RWPE2 (cell line): Measurements from ENCODE around the gene MYD88.

ENCODE experiments used
- ATAC-seq: fragments of 200-7000 bp; cut with Tn5 transposase; 3 replicates; pipeline ENCODE4 v1.9.1; 2021; ENCODE audit warnings: low read depth
- DNase-seq: peaks from one replicate; pipeline ENCODE4 v3.0.0-alpha.2; 2020; ENCODE audit warnings: low spot score
- H3K27ac ChIP-seq: fragments of 450-650 bp; 2 replicates; pipeline ENCODE4 v1.5.1; 2017; ENCODE audit warnings: mild to moderate bottlenecking; ENCODE audit not compliant: poor library complexity, severe bottlenecking
- H3K27me3 ChIP-seq: fragments of 250-450 bp; sonication (Bioruptor Pico); 2 replicates; pipeline ENCODE4 v1.5.1; 2021; ENCODE audit warnings: mild to moderate bottlenecking, moderate library complexity; ENCODE audit not compliant: insufficient read depth, poor library complexity, severe bottlenecking
- H3K36me3 ChIP-seq: fragments of 250-450 bp; sonication (Bioruptor Pico); 2 replicates; pipeline ENCODE4 v1.5.1; 2020; ENCODE audit warnings: low read depth, mild to moderate bottlenecking, moderate library complexity
- H3K4me1 ChIP-seq: fragments of 250-450 bp; sonication (Bioruptor Pico); 2 replicates; pipeline ENCODE4 v1.5.1; 2021; ENCODE audit warnings: mild to moderate bottlenecking, moderate library complexity; ENCODE audit not compliant: insufficient read depth, poor library complexity, severe bottlenecking
- H3K4me3 ChIP-seq: fragments of 250-450 bp; sonication (Bioruptor Pico); 2 replicates; pipeline ENCODE4 v1.5.1; 2021; ENCODE audit warnings: mild to moderate bottlenecking, moderate library complexity; ENCODE audit not compliant: severe bottlenecking
- H3K9me3 ChIP-seq: fragments of 250-450 bp; sonication (Bioruptor Pico); 2 replicates; pipeline ENCODE4 v1.5.1; 2021; ENCODE audit warnings: mild to moderate bottlenecking, moderate library complexity; ENCODE audit not compliant: severe bottlenecking
- TF ChIP-seq, protein P1 (sequence below): fragments of 450-650 bp; IDR thresholded peaks from one replicate; pipeline ENCODE4 v1.5.1; 2017; ENCODE audit warnings: mild to moderate bottlenecking, moderate library complexity; ENCODE audit not compliant: poor library complexity, severe bottlenecking

MYD88 gene

DNA sequence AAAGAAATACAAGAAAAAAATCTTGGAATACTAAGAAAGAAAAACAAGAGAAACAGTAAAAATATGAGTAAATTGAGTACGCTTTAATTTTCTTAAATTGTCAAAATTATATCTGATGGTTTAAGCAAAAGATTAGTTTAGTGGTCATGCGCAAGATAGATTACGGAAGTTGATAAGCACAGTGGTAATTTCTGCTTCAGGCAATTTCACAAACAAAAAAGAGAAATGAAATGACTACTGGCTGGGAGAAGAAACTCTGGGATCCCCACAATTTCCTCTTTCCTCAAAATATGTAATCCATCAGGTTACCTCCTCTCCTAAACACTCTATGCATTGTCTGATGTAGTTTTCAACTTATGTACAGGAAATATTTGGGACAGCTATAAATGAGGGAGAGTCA, 9.0 kb downstream of the MYD88 start:
- Histone ChIP-seq H3K4me1 (peaks cover 15% of the 10 kb centered on the region), H3K27ac (no peak overlapping the region)

DNA sequence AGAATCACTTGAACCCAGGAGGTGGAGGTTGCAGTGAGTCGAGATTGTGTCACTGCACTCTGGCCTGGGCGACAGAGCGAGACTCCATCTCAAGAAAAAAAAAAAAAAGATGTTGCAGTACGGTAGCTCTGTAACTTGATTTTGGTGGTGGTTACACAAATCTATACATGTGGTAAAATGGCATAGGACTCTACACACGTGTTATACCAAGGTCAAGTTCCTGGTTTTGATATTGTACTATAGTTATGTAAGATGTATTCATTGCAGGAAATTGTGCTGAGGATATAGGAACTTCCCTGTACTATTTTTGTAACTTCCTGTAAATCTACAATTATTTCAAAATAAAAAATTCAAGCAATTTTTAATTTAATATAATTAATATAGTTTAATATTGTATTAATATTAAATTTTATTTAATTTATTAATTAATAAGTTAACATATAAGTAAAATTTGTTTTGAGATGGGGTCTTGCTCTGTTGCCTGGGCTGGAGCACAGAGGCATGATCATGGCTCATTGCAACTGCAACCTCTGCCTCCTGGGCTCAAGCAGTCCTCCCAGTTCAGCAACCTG, 9.9 kb downstream of the MYD88 start:
- H3K9me3 ChIP-seq, result no peaks in the 10 kb centered on the region
- DNase-seq (no peak), ATAC-seq (no peak)
- no peaks in the 10 kb centered on the region for H3K36me3 ChIP-seq
- TF ChIP-seq, protein P1, sequence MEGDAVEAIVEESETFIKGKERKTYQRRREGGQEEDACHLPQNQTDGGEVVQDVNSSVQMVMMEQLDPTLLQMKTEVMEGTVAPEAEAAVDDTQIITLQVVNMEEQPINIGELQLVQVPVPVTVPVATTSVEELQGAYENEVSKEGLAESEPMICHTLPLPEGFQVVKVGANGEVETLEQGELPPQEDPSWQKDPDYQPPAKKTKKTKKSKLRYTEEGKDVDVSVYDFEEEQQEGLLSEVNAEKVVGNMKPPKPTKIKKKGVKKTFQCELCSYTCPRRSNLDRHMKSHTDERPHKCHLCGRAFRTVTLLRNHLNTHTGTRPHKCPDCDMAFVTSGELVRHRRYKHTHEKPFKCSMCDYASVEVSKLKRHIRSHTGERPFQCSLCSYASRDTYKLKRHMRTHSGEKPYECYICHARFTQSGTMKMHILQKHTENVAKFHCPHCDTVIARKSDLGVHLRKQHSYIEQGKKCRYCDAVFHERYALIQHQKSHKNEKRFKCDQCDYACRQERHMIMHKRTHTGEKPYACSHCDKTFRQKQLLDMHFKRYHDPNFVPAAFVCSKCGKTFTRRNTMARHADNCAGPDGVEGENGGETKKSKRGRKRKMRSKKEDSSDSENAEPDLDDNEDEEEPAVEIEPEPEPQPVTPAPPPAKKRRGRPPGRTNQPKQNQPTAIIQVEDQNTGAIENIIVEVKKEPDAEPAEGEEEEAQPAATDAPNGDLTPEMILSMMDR, result no peak
- H3K27ac ChIP-seq, result no peak overlapping the region
- H3K4me1 ChIP-seq, result peaks cover 25% of the 10 kb centered on the region
- no peaks in the 10 kb centered on the region for H3K27me3 ChIP-seq
- H3K4me3 ChIP-seq, result no peak overlapping the region

More for the DNA sequence above, 9.0 kb downstream of the MYD88 start:
- Histone ChIP-seq H3K36me3 (no peaks in the 10 kb centered on the region), H3K4me3 (no peak overlapping the region), H3K27me3 (no peaks in the 10 kb centered on the region), H3K9me3 (no peaks in the 10 kb centered on the region)
- DNase-seq (no peak), ATAC-seq (no peak)
- TF ChIP-seq, protein P1, result no peak

DNA sequence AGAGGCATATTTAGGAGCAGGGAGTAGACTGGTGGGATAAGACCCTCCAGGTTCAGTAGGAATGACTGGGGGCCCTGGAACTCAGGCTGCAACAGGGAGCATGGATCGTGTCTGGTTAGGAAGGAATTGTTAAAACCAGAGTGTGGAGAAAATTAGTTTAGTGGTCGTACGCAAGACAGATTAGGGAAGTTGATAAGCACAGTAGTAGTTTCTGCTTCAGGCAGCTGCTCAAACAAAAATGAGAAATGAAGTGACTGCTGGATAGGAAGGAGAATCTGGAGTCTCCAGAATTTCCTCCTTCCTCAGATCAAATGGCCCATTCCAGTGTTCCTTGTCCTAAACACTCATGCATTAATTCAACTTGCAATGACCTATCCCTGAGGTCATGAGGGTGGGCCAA, 11.2 kb downstream of the MYD88 start:
- DNase-seq (no peak), ATAC-seq (no peak)
- Histone ChIP-seq H3K36me3 (no peaks in the 10 kb centered on the region), H3K4me3 (no peak overlapping the region), H3K27me3 (no peaks in the 10 kb centered on the region), H3K9me3 (no peaks in the 10 kb centered on the region), H3K4me1 (peaks cover 37% of the 10 kb centered on the region), H3K27ac (no peak overlapping the region)
- TF ChIP-seq, protein P1, result no peak

DNA sequence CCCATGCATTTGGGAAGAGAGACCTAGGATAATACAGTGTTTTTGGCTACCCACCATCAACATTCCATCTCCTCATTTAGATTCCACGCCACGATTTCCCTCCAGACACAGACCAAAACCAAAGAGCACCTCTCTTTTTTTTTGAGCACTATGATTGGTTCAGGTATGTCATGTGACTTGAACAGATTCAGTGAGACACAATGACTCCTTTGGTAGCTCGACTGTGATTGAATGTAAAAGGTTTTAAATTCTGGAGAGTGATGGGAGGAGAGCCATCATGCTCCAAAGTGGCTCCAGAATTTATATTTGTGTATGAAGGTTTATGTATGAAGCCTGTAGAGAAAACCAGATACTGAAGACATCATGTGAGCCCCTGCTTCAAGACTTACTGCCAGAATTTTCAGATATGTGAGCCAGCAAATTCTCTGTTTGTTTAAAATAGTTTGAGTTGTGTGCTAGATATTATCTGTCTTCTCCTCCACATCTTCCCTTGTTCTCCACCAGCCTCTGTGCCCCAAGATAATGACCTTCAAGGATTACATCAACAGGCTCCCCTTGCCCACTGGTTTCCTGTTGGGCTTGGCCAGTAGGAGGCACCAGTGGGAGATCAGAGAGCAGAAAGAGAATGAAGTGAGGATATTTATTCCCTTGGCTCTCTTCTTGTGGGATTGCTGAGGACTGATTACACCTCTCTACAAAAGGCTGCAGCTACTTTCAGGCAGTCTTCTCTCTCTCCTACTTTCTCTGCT, 12.5 kb downstream of the MYD88 start:
- no peaks in the 10 kb centered on the region for H3K27me3 ChIP-seq
- peaks cover 45% of the 10 kb centered on the region for H3K4me1 ChIP-seq
- no peak overlapping the region for H3K4me3 ChIP-seq
- no peak for ATAC-seq
- H3K9me3 ChIP-seq, result no peaks in the 10 kb centered on the region
- H3K36me3 ChIP-seq, result no peaks in the 10 kb centered on the region
- peak overlapping the region; percentile 90 for H3K27ac ChIP-seq
- no peak for DNase-seq
- TF ChIP-seq, protein P1, result no peak
